ENCODE data around the gene OR2M7. TPM values are rescaled to one million over a fixed set of nuclear protein-coding genes. Genes with fewer than 3 reads are reported as not detected.
A peak's percentile ranks its signal among the peaks of the same experiment; 100 is the strongest.

Gene OR2M7
- total RNA-seq (2014; rRNA removed): not detected in 2 replicates
- not detected for Bru-seq, nascent RNA
- BruChase-seq, experiment 1, labeled RNA remaining after a 6-hour chase: not detected
- not detected for BruChase-seq, experiment 2, labeled RNA remaining after a 2-hour chase
- long read RNA-seq: 0 reads

GRCh38 chr1:248324468-248324867, at the start of gene OR2M7:
TSS of gene OR2M7 (minus strand) at chr1:248324568. CDS start at chr1:248324568, 0 bp downstream.
- no peaks in the 10 kb centered on the region for H4K20me1 ChIP-seq (ENCODE audit: low read length)
- no TSS peak for BruUV-seq (replicated peaks)
- ChIA-PET POLR2A (ENCODE audit: unreplicated experiment) (no interaction called here), CTCF (no interaction called here)
- intact Hi-C loops (cut with micrococcal nuclease): no loop called here
- no peaks in the 10 kb centered on the region for H3K4me1 ChIP-seq (ENCODE audit: insufficient read depth, low read length)
- ATAC-seq (no peak), DNase-seq (no peak)
- H3K9me3 ChIP-seq (ENCODE audit: low read length): no peaks in the 10 kb centered on the region
- H3K27me3 ChIP-seq (ENCODE audit: low read length): no peaks in the 10 kb centered on the region
- H3K36me3 ChIP-seq (ENCODE audit: low read depth, low read length): no peaks in the 10 kb centered on the region
- TF ChIP-seq CTCF (conservative IDR thresholded peaks at IDR 0.05; ENCODE audit: low read depth, low read length) (no peak), EZH2phosphoT487 (IDR thresholded peaks at IDR 0.05; ENCODE audit: borderline replicate concordance, low read length) (no peak), EZH2 (IDR thresholded peaks at IDR 0.05; ENCODE audit: low read length, unreplicated experiment) (no peak)
- H3K27ac ChIP-seq (ENCODE audit: low read length): no peak within 1 kb of the TSS
- no peaks in the 10 kb centered on the region for H3F3A ChIP-seq (ENCODE audit: low read length, unreplicated experiment)
- no peak within 1 kb of the TSS for H3K4me2 ChIP-seq (ENCODE audit: low read length)
- no peak within 1 kb of the TSS for H2AFZ ChIP-seq (ENCODE audit: low read length)
- H3K79me2 ChIP-seq (ENCODE audit: low read length): no peaks in the 10 kb centered on the region
- H3K9ac ChIP-seq (ENCODE audit: low read length): no peak within 1 kb of the TSS
- H3K4me3 ChIP-seq (ENCODE audit: low read length): no peak within 1 kb of the TSS
- H3K9me2 ChIP-seq (replicated peaks; ENCODE audit: low read length): no peaks in the 10 kb centered on the region

- Histone ChIP-seq H3K4me1 (ENCODE audit: insufficient read depth, low read length) (no peaks in the 10 kb centered on the region), H3F3A (ENCODE audit: low read length, unreplicated experiment) (no peaks in the 10 kb centered on the region), H3K27ac (ENCODE audit: low read length) (no peak overlapping the region), H3K9ac (ENCODE audit: low read length) (no peak overlapping the region), H3K36me3 (ENCODE audit: low read depth, low read length) (no peaks in the 10 kb centered on the region), H3K79me2 (ENCODE audit: low read length) (no peaks in the 10 kb centered on the region), H3K4me3 (ENCODE audit: low read length) (no peak overlapping the region), H3K9me2 (replicated peaks; ENCODE audit: low read length) (no peaks in the 10 kb centered on the region), H3K4me2 (ENCODE audit: low read length) (no peak overlapping the region), H2AFZ (ENCODE audit: low read length) (no peak overlapping the region), H3K27me3 (ENCODE audit: low read length) (peaks cover 8% of the 10 kb centered on the region; the same call in 1 of the 2 replicates), H4K20me1 (ENCODE audit: low read length) (no peaks in the 10 kb centered on the region), H3K9me3 (ENCODE audit: low read length) (no peaks in the 10 kb centered on the region)
- ATAC-seq: peak; percentile 62
- peak; percentile 34 for DNase-seq
- intact Hi-C loops (cut with micrococcal nuclease): no loop called here
- no TSS peak for BruUV-seq (replicated peaks)
- ChIA-PET CTCF (no interaction called here), POLR2A (ENCODE audit: unreplicated experiment) (interaction anchor here (0.6 kb wide), 1 partner anchor 350 kb away, joined by 3 read pairs; no protein-coding TSS in a partner anchor)
- no peak for TF ChIP-seq EZH2phosphoT487 (IDR thresholded peaks at IDR 0.05; ENCODE audit: borderline replicate concordance, low read length)
These were observed 49.4 kb upstream of the OR2M7 start for GRCh38 chr1:248373761-248374160.

- no peak overlapping the region for H3K27ac ChIP-seq (ENCODE audit: low read length)
- BruUV-seq (replicated peaks): no TSS peak
- H4K20me1 ChIP-seq (ENCODE audit: low read length): no peaks in the 10 kb centered on the region
- intact Hi-C loops (cut with micrococcal nuclease): no loop called here
- no peaks in the 10 kb centered on the region for H3K9me2 ChIP-seq (replicated peaks; ENCODE audit: low read length)
- TF ChIP-seq EZH2phosphoT487 (IDR thresholded peaks at IDR 0.05; ENCODE audit: borderline replicate concordance, low read length): no peak
- TF ChIP-seq EZH2 (IDR thresholded peaks at IDR 0.05; ENCODE audit: low read length, unreplicated experiment): no peak
- TF ChIP-seq CTCF (conservative IDR thresholded peaks at IDR 0.05; ENCODE audit: low read depth, low read length): no peak
- no peaks in the 10 kb centered on the region for H3K9me3 ChIP-seq (ENCODE audit: low read length)
- H3K36me3 ChIP-seq (ENCODE audit: low read depth, low read length): no peaks in the 10 kb centered on the region
- DNase-seq (no peak), ATAC-seq (no peak)
- ChIA-PET CTCF (no interaction called here), POLR2A (ENCODE audit: unreplicated experiment) (no interaction called here)
- H3K4me3 ChIP-seq (ENCODE audit: low read length): no peak overlapping the region
- no peak overlapping the region for H3K4me2 ChIP-seq (ENCODE audit: low read length)
- H2AFZ ChIP-seq (ENCODE audit: low read length): no peak overlapping the region
- no peaks in the 10 kb centered on the region for H3F3A ChIP-seq (ENCODE audit: low read length, unreplicated experiment)
- H3K9ac ChIP-seq (ENCODE audit: low read length): no peak overlapping the region
- H3K79me2 ChIP-seq (ENCODE audit: low read length): no peaks in the 10 kb centered on the region
- H3K27me3 ChIP-seq (ENCODE audit: low read length): peaks cover 15% of the 10 kb centered on the region; the same call in 1 of the 2 replicates
- H3K4me1 ChIP-seq (ENCODE audit: insufficient read depth, low read length): no peaks in the 10 kb centered on the region
These were observed 48.0 kb upstream of the OR2M7 start for GRCh38 chr1:248372394-248372793.
